NCI-H1105 treated with DMSO at 0.1 percent for 48 hours (cell line): ENCODE results near the gene TSPEAR.

Experiments
- DNase-seq: peaks from one replicate; lab custom pipeline; 2025; lab: John Stamatoyannopoulos, UW

TSPEAR gene

DNA sequence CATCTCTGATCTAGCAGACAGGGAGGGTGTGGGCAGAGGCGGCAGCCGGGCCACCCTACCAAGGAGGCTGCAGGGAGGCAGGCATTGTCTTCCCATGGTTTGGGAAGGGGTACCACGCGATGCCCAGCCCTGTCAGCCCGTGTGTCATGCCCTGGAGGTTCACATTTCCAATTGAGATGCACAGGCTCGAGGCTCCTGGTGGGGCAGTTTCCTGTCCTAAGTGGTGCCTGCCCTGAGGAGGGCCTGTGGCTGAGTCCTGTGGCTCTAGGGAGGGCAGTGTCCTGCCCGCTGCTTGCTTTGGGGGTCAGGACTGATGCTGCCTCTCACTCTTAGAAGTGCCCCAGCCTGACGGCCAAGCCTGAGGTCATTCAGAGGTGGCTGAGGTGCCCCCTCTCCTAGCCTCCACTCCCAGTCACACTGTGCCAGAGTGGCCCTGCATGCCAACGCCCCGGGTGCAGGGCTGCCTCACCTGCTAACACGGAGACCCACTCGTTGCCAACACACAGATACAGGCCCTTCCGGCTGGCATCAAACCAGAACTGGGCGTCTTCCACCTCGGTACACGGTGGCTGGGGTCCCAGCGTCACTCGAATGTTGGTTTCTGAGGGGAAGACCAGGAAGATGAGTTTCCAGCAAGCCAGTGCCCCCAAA is 183.3 kb downstream of the TSPEAR start:
- no peak for DNase-seq

DNA sequence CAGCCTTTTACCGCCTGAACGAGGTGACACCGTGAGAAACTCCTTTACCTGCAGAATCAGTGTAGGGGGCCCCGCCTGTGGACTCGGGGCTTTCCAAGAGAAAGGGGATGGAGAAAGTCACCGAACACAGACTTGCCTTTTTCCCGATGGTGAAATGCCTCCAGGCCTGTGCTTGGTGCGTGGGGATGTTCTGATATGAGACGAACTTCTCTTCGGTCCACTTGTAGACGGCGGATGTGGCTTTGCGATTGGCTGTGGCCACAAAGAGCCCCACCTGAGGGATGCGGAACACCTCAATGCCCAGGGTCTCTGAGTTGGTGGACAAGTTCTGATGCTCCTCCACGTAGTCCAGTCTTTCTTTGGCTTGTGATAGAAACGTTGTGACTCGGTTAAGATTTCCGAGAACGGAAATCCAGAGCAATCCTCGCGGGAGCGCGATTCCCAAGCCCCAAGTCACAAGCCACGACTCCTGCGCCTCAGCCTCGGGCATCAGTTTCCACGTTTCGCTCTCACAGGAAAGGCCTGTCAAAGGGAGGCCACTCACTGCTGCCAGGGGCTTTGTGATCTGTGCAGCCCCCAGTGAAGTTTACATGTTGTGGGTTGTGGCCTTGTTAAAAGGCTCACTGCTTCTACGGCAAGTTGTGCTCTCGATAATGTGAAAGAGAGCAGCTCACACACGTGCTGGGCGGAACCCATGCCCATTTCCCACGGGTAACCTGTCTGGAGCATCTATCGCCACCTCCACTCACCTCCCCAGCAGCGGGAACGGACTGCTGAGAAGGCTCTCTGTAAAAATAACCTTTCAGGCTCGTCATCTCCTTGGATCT is 184.0 kb downstream of the TSPEAR start:
- no peak for DNase-seq

DNA sequence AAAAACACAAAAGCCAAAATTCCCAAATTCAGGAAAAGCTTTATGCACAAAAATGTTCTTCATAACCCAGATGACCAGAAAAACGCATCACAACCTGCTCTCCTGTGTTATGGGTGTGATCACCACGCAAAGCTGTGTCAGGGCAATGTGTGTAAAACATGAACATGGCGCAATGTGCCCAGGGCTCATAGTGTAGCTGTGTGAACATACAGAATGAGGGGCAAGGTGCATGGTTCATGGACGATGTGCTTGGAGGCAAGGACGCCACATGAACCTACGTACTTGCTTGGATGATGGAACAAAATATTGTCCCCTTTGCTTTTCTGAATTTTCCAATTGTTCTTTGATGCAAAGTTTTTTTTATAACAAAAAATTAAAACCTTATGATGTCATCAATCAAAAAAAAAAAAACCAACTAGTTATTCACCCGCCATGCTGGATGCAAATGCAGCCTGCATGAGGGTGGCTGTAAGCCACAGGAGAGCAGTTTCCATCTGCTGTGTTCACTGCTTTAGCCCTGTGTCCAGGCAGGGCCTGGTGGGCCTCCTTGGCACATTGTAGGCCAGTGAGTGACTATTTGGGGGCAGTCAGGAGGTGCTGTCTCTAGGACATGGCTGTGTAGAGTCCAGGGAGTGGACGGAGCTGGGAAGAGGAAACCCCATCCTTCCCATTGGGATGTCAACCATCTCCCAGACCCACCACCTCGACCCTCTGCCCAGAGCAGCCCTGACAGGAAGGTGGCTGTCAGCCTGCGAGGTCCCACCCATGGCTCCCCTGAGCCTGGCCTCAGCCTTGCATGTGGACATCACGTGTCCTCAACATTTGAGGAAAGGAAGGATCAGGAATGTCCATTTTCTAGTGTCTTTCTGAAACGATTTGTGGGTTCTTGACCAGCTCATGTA is 185.0 kb downstream of the TSPEAR start:
- DNase-seq = no peak

DNA sequence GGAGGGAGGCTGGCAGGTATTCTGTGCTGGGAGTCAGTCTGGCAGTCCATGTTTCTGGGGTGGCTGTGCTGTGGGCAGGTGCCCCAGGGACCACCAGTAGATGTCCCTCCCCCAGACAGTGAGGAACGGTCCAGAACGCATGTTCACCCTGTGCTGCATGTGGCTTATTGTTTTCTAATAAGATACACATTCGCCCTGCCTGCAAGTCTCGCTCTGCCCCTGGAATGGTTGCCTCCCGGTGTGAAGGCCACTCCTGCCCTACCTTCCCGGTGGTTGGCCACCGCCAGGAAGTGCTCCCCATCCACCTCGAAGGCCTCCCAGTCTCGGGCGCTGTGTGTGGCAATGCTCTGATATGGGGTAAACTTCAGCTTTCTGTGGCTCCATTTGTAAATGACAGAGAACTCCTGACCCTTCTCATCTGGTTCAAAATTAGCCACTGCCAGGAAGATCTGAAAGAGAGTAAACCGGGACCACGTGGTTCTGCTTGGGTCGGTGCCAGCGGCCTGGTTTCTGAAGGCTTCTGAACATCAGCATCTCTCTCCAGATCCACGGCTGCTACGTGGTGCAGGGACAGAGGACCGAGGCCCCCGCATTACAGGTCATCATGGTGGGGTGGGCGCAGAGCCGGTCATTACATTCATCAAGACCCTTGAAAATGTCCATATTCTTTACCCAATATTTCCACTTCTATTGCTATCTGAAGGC is 185.8 kb downstream of the TSPEAR start:
- no peak for DNase-seq

DNA sequence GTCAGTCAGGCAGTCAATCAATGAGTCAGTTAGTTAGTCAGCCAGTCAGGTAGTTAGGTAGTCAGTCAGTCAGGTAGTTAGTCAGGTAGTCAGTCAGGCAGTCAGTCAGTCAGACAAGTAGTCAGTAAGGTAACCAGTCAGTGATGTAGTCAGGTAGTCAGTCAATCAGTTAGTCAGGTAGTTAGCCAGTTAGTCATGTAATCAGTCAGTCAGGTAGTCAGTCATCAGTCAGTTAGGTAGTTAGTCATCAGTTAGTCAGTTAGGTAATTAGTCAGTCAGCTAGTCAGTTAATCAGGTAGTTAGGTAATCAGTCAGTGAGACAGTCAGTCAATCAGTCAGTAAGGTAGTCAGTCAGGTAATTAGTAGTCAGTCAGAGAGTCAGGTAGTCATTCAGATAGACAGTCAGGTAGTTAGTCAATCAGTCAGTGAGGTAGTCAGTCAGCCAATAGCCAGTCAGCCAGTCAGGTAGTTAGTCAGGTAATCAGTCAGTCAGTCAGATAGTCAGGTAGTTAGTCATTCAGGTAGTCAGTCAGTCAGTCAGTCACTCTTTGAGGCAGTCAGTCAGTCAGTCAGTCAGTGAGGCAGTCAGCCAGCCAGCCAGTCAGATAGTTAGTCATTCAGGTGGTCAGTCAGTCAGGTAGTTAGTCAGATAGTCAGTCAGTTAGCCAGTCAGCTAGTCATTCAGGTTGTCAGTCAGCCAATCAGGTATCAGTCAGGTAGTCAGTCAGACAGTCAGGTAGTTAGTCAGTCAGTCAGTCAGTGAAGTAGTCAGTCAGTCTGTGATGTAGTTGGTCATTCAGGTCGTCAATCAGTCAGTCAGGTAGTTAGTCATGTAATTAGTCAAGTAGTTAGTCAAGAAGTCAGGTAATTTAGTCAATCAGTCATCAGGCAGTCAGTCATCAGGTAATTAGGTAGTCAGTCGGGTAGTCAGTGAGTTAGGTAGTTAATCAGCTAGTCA is 186.7 kb downstream of the TSPEAR start:
- DNase-seq = no peak

DNA sequence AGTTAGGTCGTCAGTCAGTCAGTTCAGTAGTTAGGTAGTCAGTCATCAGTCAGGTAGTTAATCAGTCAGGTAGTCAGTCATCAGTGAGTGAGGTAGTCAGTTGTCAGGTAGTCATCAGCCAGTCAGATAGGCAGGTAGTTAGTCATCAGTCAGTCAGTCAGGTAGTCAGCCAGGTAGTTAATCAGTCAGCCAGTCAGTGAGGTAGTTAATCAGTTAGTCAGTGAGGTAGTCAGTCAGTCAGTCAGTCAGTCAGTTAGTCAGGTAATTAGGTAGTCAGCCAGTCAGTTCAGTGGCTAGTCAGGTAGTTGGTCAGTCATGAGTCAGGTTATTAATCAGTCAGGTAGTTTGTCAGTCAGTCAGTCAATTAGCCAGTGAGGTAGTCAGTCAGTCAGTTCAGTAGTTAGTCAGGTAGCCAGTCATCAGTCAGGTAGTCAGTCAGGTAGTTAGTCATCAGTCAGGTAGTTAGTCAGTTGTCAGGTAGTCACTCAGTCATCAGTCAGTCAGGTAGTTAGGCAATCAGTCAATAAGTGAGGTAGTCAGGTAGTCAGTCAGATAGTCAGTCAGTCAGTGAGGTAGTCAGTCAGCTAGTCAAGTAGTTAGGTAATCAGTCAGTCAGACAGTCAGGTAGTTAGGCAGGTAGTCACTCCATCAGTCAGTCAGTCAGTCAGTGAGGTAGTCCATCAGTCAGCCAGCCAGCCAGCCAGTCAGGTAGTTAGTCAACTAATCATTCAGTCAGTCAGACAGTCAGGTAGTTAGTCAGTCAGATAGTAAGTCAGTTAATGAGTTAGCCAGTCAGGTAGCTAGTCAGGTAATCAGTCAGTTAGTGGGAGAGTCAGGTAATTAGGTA is 187.6 kb downstream of the TSPEAR start:
- DNase-seq = no peak

DNA sequence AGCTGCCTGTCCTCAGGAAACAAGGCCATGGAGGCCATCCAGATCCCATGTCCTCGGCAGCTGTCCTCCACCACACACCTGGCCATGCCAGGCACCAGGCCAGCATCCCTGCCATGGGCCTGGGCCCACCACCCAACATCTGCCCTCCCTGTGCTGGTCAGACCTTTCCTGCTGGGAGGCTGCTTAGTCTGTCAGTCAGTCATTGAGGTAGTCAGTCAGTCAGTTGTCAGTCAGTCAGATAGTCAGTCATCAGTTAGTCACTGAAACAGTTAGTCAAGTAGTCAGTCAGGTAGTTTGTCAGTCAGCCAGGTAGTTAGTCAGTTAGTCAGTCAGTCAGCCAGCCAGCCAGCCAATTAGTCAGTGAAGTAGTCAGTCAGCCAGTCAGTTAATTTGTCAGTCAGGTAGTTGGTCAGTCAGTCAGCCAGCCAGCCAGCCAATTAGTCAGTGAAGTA is 188.6 kb downstream of the TSPEAR start:
- DNase-seq = no peak

DNA sequence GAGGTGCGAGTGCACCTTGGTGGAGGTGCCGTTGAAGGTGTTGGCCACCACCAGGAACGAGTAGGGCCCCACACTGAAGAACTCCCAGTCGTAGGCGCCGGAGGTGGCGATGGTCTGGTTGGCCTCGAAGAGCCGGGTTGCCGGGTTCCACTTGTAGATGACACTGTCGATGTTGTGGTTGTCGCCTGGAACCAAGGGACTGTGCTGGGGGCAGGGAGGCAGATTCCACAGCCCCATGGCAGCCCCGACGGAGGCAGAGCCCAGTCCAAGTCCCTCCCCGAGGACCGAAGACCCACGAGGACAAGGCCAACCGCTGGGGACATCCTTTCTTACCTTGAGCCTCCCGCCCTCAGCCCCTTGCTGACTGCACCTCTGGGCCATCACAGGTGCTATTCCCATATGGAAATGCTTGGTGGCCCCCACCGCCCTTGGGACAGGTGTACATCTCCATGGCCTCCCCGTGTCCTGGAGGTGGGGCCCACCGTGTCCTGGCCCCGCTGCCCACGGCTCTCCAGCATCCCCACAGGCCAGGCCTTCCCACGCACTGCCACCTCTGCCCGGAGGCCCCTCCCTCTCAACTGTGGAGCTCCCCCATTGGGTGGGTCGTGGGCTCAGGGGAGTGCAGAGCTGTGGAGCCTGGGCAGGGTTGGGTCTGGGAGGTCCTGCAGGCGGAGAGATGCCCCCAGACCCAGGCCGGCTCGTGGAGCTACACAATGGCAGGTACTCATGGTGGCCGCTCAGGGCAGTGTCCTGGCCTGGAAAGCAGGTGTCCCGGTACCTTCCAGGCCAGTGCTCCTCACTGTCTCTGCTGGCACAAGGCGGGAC is 189.2 kb downstream of the TSPEAR start:
- no peak for DNase-seq

DNA sequence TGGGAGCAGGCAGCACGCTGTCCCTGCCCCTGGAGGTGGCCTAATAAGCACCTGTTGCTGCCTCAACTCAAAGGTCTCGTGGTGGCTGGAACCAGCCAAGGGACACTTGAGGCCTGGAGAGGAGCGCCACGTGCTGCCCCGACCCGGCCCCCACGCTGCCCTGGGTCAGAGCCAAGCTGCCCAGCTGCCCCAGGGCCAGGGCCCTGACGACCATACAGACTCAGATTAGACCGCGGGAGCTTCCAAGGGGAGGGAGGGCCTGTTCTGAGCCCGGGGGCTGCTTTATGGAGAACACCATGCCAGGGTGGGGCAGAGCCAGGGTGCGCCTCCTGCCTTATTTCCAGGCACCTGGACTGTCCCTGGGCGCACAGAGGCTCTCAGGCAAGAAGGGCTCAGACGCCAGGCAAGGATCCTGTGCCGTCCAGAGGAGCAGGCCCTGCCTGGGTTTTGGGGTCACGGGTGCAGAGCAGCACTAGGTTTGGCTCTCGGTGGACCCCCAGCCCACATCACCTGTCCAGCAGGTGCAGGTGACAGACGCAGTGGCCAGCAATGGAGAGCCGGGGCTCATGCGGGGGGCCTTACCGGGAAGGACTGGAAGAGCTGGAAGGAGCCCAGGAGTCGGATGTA is 190.0 kb downstream of the TSPEAR start:
- no peak for DNase-seq

DNA sequence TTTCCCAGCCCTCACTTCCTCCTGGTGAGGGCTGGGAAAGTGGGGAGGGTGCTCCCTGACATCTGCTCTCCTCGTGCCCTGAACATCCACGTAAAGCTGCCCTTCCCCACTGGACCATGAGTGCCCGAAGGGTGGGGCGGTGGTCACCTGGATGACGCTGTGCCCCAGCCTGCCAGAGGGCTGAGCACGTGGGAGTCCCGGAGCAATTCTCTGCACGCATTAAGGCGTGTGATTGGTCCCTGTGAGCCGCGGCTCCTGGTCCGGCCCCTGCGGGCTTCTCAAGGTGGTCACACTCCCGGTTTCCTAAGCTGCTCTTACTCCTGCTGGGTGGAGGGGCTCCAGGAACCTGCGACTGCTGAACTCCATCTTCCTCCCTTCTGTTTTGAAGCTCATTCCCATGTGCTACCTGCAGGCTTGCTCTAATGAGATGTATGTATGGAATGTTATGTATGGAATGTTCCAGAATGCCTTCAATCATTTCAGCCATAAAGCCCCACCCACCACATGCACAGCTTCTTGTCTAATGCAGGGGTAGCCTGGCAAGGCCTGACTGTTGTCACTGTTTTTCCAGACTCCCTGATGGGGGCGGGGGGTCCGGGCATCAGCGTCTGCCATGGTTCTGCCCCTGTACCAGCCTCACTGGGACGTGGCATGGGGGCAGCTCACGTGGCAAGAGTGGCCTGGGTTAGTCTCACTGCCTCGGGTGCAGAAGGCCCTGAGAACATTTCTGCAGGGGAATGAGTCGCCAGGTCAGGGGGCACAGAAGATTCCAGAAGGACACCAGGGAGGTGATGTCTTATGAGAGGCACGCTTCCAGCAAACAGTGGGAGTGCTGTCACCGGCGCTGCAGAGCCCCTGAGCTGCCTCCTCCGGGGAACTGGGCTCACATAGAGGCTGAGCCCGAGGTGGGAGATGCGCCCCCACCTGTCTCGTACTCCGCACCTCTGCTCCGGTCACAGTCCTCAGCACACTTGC is 190.8 kb downstream of the TSPEAR start:
- DNase-seq = no peak

DNA sequence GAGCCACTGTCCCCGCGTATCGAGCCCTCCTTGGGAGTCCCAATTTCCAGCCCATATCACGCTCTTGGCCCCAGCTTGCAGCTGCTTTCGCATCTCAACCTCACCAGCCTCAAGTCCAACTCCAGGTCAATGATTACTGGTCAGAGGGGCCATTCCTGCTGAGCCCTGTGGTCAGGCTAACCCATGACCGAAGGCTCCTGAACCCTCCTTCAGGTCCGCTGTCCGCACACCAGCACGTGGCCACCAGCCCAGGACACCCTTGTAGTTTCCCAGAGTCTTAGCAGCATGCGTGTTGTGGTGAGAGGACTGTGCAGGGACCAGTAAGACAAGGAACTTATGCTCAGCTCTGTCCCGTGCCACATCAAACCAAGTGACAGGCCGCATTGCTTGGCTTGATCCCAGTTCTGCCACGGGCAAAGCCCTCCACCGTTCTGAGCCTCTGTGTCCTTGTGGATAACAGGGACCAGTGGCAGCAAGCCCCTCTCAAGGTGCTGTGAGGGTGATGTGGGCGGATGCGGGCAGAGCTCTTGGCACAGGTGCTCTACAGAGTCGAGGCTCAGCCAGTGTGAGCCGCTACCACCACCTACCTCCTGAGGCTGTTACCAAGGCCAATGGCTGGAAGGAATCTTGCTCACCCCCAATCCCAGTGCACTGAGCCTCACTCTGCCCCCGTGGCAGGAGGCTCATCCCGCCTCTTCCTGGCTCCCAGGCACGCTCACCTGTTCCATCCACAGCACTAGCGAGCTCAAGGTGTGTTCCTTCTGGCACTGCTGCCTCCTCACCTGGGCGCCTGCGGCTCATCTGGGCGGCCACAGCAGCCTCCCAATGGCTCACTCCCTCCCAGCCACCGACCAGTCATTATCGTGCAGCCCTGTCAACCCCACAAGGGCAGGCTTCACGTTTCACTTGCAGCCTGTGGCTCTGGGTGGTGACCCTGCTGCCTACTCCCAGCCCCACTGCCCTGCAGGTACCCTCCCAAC is 191.7 kb downstream of the TSPEAR start:
- no peak for DNase-seq

DNA sequence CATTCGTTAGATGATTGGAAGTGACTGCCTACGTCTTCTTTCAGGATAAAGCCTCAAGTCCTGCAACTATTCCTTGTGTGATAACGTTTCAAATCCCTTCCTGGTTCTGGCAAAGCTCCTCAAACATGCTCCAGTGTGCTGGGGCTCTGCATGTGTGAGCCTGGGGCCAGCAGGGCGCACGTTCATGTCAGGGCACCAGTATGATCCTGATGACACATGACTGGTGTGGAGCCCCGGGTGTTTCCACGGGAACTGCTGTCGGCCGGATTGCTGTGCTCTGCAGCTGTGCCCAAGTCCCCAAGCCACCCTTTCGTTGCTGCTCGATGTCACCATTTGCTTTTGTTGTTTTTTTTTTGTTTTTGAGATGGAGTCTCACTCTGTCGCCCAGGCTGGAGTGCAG is 192.7 kb downstream of the TSPEAR start:
- no peak for DNase-seq

DNA sequence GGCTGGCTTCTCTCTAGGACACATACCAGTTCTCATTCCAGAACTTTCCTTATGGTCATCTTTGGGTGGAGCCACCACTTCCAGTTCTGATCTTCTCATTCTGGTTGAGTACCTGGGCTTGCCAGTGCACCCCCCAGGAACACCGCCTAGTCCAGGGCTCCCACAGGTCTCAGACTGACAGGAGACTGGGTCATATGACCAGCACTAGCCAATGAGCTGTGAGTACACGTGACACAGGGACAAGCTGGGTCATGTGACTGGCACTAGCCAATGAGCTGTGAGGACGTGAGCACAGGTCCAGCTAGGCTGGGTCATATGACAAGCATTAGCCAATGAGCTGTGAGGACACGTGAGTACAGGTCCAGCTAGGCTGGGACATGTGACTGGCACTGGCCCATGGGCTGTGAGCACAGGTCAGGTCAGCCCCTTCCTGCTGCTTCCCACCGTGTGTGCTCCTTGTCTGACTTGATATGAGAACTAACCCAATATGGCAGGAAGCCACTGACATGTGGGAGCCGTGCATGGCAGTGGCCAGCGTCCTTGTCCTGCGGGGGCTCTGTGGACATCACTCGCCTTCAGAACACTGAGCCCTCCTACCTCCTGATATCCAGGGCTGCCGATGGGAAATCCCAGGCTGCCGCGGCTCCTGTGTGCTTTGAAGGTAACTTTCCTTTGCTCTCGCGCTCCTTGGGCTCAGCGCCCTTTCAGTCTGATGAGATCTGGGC is 194.0 kb downstream of the TSPEAR start:
- DNase-seq = no peak

DNA sequence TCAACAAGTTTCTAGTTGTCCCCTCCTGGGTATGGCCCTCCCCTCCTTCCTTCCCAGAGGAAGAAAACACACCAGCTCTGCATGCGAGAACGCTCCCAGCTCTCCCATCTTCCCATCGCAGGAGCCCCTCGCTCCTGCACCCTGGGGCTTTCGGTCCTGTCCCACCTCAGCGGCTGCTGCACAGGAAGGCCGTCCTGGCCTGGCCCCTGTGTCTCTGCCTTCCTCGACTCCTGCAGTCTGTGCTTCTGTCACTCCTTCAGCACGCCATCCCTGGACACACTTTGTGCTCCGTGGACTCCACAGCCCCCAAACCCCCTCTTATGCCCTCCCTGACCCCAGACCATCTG is 194.6 kb downstream of the TSPEAR start:
- DNase-seq = no peak

DNA sequence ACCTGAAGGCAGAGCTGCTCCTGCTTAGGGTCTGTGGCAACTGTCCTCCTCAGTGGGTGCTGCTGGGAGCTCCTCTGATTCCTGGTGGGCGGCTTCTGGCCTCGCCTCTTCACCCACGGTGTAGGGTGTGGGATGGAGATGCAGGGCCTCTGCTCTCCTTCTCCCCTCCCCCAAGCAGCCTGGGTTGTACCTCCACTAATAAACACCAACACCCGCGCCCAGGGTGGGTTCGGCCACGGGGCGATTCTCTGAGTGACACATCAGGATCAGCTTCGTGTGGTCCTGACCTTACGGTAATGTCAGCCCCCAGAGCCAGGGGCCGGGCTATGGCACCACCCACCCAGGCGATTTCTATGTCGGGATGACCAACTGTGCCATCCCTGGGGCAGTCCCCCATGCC is 195.0 kb downstream of the TSPEAR start:
- DNase-seq = no peak
